Panc1 (cell line): Measurements from ENCODE around the gene APBB1IP.

Source experiments
- CTCF ChIP-seq: fragments of 450-650 bp; IDR thresholded peaks from 2 replicates; pipeline ENCODE4 v1.5.1; 2017; ENCODE audit warnings: mild to moderate bottlenecking
- POLR2AphosphoS5 ChIP-seq: IDR thresholded peaks from 2 replicates; pipeline ENCODE4 v1.6.1; 2012; ENCODE audit warnings: mild to moderate bottlenecking, low read depth, low read length, moderate library complexity

- TF ChIP-seq POLR2AphosphoS5 (no peak), CTCF (no peak)
Measured at GRCh38 chr10:26422977-26423376, 15.2 kb upstream of the APBB1IP start.
